HEK293 (cell line): Measurements from ENCODE around the gene ANKRD11.

Experiments used
- AEBP2 ChIP-seq: fragments of 450-650 bp; formaldehyde crosslinking; IDR thresholded peaks from 2 replicates; pipeline ENCODE4 v1.5.1; 2016; ENCODE audit warnings: missing biosample characterization, missing genetic modification characterization, borderline replicate concordance
- KLF1 ChIP-seq: fragments of 450-650 bp; formaldehyde crosslinking; IDR thresholded peaks from 2 replicates; pipeline ENCODE4 v1.5.1; 2016; ENCODE audit warnings: missing biosample characterization, missing genetic modification characterization
- TCF7L2 ChIP-seq: IDR thresholded peaks from 2 replicates; pipeline ENCODE4 v1.6.1; 2011; ENCODE audit warnings: low read depth, mild to moderate bottlenecking, inconsistent platforms, low read length, moderate library complexity, borderline replicate concordance
- ZNF366 ChIP-seq: fragments of 450-650 bp; formaldehyde crosslinking; conservative IDR thresholded peaks from 2 replicates; pipeline ENCODE4 v1.5.1; 2016; ENCODE audit warnings: missing biosample characterization, missing genetic modification characterization
- ZNF48 ChIP-seq: fragments of 450-650 bp; formaldehyde crosslinking; IDR thresholded peaks from 2 replicates; pipeline ENCODE4 v1.5.1; 2016; ENCODE audit warnings: missing biosample characterization, missing genetic modification characterization
- TF ChIP-seq, protein P1 (sequence below): sonication (generic); formaldehyde crosslinking; IDR thresholded peaks from 2 replicates; pipeline ENCODE4 v1.8.1; 2022; ENCODE audit warnings: mild to moderate bottlenecking, moderate library complexity, missing genetic modification reagents
- TF ChIP-seq, protein P2 (sequence below): fragments of 450-650 bp; formaldehyde crosslinking; IDR thresholded peaks from 2 replicates; pipeline ENCODE4 v1.5.1; 2016; ENCODE audit warnings: missing biosample characterization, missing genetic modification characterization

DNA sequence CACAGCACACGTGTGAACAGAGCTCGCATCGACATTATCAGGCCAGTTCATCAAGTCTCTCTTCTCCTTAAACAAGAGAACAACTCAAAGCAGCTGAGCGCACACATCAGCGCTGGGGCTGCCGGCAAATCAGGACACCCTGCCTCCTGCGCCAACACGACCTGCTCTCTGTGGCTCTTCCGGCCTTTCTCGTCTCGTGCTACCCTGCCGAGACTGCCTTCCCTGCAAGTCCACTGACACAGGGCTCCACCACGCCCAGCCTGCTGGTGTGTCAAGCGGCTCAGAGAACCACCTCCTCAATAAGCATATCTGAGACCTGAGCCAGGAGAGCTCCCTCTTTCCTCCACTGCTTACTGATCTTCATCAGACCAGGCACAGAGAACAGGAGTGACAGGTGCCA lies 176.0 kb downstream of the ANKRD11 start:
- TF ChIP-seq AEBP2 (tag by site-specific recombination) (no peak), ZNF48 (no peak), KLF1 (tag by site-specific recombination) (no peak), TCF7L2 (no peak), ZNF366 (no peak)
- TF ChIP-seq, protein P1, sequence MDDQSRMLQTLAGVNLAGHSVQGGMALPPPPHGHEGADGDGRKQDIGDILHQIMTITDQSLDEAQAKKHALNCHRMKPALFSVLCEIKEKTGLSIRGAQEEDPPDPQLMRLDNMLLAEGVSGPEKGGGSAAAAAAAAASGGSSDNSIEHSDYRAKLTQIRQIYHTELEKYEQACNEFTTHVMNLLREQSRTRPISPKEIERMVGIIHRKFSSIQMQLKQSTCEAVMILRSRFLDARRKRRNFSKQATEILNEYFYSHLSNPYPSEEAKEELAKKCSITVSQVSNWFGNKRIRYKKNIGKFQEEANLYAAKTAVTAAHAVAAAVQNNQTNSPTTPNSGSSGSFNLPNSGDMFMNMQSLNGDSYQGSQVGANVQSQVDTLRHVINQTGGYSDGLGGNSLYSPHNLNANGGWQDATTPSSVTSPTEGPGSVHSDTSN (CRISPR knock-in tag), result no peak
- TF ChIP-seq, protein P2, sequence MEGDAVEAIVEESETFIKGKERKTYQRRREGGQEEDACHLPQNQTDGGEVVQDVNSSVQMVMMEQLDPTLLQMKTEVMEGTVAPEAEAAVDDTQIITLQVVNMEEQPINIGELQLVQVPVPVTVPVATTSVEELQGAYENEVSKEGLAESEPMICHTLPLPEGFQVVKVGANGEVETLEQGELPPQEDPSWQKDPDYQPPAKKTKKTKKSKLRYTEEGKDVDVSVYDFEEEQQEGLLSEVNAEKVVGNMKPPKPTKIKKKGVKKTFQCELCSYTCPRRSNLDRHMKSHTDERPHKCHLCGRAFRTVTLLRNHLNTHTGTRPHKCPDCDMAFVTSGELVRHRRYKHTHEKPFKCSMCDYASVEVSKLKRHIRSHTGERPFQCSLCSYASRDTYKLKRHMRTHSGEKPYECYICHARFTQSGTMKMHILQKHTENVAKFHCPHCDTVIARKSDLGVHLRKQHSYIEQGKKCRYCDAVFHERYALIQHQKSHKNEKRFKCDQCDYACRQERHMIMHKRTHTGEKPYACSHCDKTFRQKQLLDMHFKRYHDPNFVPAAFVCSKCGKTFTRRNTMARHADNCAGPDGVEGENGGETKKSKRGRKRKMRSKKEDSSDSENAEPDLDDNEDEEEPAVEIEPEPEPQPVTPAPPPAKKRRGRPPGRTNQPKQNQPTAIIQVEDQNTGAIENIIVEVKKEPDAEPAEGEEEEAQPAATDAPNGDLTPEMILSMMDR (tag by site-specific recombination), result no peak
